OCI-LY3 (cell line): ENCODE data around the gene CHRM1.

ENCODE experiments used
- CTCF ChIP-seq: fragments of 200-600, 300-600 bp; sonication (generic); IDR thresholded peaks from 2 replicates; pipeline ENCODE4 v1.5.1; 2014; ENCODE audit warnings: antibody characterized with exemption, low read length, low read depth
- EZH2phosphoT487 ChIP-seq: fragments of 200-600 bp; shearing (Covaris generic); IDR thresholded peaks from 2 replicates; pipeline ENCODE4 v1.6.1; 2018; ENCODE audit warnings: antibody characterized with exemption, mixed run types, low read depth

- no peak for TF ChIP-seq CTCF
- no peak for TF ChIP-seq EZH2phosphoT487
These were observed 15.9 kb downstream of the CHRM1 start for GRCh38 chr11:62905296-62905695.
